Measurements from ENCODE around the gene SLC22A24. TPM values are rescaled to one million over a fixed set of nuclear protein-coding genes. Genes with fewer than 3 reads are reported as not detected.

The SLC22A24 gene
- total RNA-seq, 1 experiment from 2014 or later = not detected

GRCh38 chr11:63146581-63146980 lies 2.6 kb upstream of the SLC22A24 start:
- peaks cover 24% of the 10 kb centered on the region; the same call in 1 of the 2 replicates for H3K27me3 ChIP-seq (ENCODE audit: insufficient read depth, low read depth)
- no peaks in the 10 kb centered on the region for H3K36me3 ChIP-seq (ENCODE audit: low read depth)
- H3K4me3 ChIP-seq = no peak overlapping the region
- H3K9me3 ChIP-seq (ENCODE audit: insufficient read depth, low read depth) = no peaks in the 10 kb centered on the region
- no peak overlapping the region for H3K27ac ChIP-seq
- BruUV-seq (replicated peaks) = no TSS peak
- H2AFZ ChIP-seq = no peak overlapping the region
- H3K79me2 ChIP-seq (ENCODE audit: low read depth) = no peaks in the 10 kb centered on the region
- DNase-seq = no peak
- intact Hi-C loops (cut with micrococcal nuclease; ENCODE audit: unreplicated experiment) = no loop called here
- no peaks in the 10 kb centered on the region for H4K20me1 ChIP-seq (ENCODE audit: insufficient read depth)
- no peak for TF ChIP-seq EZH2 (IDR thresholded peaks at IDR 0.05; ENCODE audit: low read depth)
- TF ChIP-seq CTCF (conservative IDR thresholded peaks at IDR 0.05) = no peak
- H3F3A ChIP-seq (ENCODE audit: insufficient read depth, low read depth) = no peaks in the 10 kb centered on the region
- H3K4me1 ChIP-seq (replicated peaks; ENCODE audit: insufficient read depth) = no peaks in the 10 kb centered on the region
- ChIA-PET CTCF (no interaction called here), POLR2A (ENCODE audit: unreplicated experiment) (no interaction called here)
- no peak overlapping the region for H3K4me2 ChIP-seq
- H3K9me2 ChIP-seq (ENCODE audit: insufficient read depth) = no peaks in the 10 kb centered on the region

GRCh38 chr11:63142459-63142858 lies 1.6 kb downstream of the SLC22A24 start:
- ChIA-PET CTCF (no interaction called here), POLR2A (ENCODE audit: unreplicated experiment) (interaction anchor here (0.6 kb wide), 1 partner anchor 115 kb away, joined by 4 read pairs; no protein-coding TSS in a partner anchor)
- Histone ChIP-seq H3F3A (ENCODE audit: insufficient read depth, low read depth) (no peaks in the 10 kb centered on the region), H2AFZ (no peak overlapping the region), H3K36me3 (ENCODE audit: low read depth) (no peaks in the 10 kb centered on the region), H3K79me2 (ENCODE audit: low read depth) (no peaks in the 10 kb centered on the region), H3K4me3 (no peak overlapping the region), H3K27ac (no peak overlapping the region), H3K9me2 (ENCODE audit: insufficient read depth) (no peaks in the 10 kb centered on the region; the same call in 1 of the 2 replicates), H3K4me2 (no peak overlapping the region), H4K20me1 (ENCODE audit: insufficient read depth) (no peaks in the 10 kb centered on the region), H3K9me3 (ENCODE audit: insufficient read depth, low read depth) (no peaks in the 10 kb centered on the region), H3K4me1 (replicated peaks; ENCODE audit: insufficient read depth) (no peaks in the 10 kb centered on the region), H3K27me3 (ENCODE audit: insufficient read depth, low read depth) (peaks cover 44% of the 10 kb centered on the region)
- DNase-seq = no peak
- TF ChIP-seq EZH2 (IDR thresholded peaks at IDR 0.05; ENCODE audit: low read depth) (no peak), CTCF (conservative IDR thresholded peaks at IDR 0.05) (no peak)
- intact Hi-C loops (cut with micrococcal nuclease; ENCODE audit: unreplicated experiment) = no loop called here
- no TSS peak for BruUV-seq (replicated peaks)

- Histone ChIP-seq H3K9me2 (ENCODE audit: insufficient read depth) (no peaks in the 10 kb centered on the region), H3K9me3 (ENCODE audit: insufficient read depth, low read depth) (no peaks in the 10 kb centered on the region), H4K20me1 (ENCODE audit: insufficient read depth) (no peaks in the 10 kb centered on the region), H3K36me3 (ENCODE audit: low read depth) (no peaks in the 10 kb centered on the region), H3K4me3 (no peak overlapping the region), H3F3A (ENCODE audit: insufficient read depth, low read depth) (no peaks in the 10 kb centered on the region), H3K4me2 (no peak overlapping the region), H3K27me3 (ENCODE audit: insufficient read depth, low read depth) (peaks cover 23% of the 10 kb centered on the region; the same call in 1 of the 2 replicates), H2AFZ (no peak overlapping the region), H3K4me1 (replicated peaks; ENCODE audit: insufficient read depth) (no peaks in the 10 kb centered on the region), H3K27ac (no peak overlapping the region), H3K79me2 (ENCODE audit: low read depth) (no peaks in the 10 kb centered on the region)
- ChIA-PET CTCF (no interaction called here), POLR2A (ENCODE audit: unreplicated experiment) (no interaction called here)
- no peak for TF ChIP-seq EZH2 (IDR thresholded peaks at IDR 0.05; ENCODE audit: low read depth)
- no peak for TF ChIP-seq CTCF (conservative IDR thresholded peaks at IDR 0.05)
- intact Hi-C loops (cut with micrococcal nuclease; ENCODE audit: unreplicated experiment) = no loop called here
- no peak for DNase-seq
- no TSS peak for BruUV-seq (replicated peaks)
Observed at GRCh38 chr11:63132985-63133775, 10.8 kb downstream of the SLC22A24 start.

Data from PC-9 (cell line).